Measurements from ENCODE around the gene NRXN3.

- TF ChIP-seq, protein P1, sequence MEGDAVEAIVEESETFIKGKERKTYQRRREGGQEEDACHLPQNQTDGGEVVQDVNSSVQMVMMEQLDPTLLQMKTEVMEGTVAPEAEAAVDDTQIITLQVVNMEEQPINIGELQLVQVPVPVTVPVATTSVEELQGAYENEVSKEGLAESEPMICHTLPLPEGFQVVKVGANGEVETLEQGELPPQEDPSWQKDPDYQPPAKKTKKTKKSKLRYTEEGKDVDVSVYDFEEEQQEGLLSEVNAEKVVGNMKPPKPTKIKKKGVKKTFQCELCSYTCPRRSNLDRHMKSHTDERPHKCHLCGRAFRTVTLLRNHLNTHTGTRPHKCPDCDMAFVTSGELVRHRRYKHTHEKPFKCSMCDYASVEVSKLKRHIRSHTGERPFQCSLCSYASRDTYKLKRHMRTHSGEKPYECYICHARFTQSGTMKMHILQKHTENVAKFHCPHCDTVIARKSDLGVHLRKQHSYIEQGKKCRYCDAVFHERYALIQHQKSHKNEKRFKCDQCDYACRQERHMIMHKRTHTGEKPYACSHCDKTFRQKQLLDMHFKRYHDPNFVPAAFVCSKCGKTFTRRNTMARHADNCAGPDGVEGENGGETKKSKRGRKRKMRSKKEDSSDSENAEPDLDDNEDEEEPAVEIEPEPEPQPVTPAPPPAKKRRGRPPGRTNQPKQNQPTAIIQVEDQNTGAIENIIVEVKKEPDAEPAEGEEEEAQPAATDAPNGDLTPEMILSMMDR (conservative IDR thresholded peaks at IDR 0.05 in 1 of 2, IDR thresholded peaks at IDR 0.05 in 1 of 2; ENCODE audit: low read depth in 1 of 2, low read length in 2 of 2), result no peak
- TF ChIP-seq EZH2 (IDR thresholded peaks at IDR 0.05; ENCODE audit: low read length, missing control alignments), result no peak
These were observed 423.8 kb downstream of the NRXN3 start for GRCh38 chr14:78593949-78594348.

Measured in fibroblast of lung (primary cell).